IPS DF 4.7 (cell line): Measurements from ENCODE around the gene IFNGR1.
"Not testable (repeated sequence)": the region's sequence is repeated elsewhere in the genome, so short reads cannot be mapped to it uniquely, and the experiment has no call there.

Experiments
- DNase-seq: peaks from one replicate; pipeline ENCODE4 v3.0.0-alpha.2; 2013; ENCODE audit warnings: low spot score; ENCODE audit errors: extremely low read depth

The IFNGR1 gene

DNA sequence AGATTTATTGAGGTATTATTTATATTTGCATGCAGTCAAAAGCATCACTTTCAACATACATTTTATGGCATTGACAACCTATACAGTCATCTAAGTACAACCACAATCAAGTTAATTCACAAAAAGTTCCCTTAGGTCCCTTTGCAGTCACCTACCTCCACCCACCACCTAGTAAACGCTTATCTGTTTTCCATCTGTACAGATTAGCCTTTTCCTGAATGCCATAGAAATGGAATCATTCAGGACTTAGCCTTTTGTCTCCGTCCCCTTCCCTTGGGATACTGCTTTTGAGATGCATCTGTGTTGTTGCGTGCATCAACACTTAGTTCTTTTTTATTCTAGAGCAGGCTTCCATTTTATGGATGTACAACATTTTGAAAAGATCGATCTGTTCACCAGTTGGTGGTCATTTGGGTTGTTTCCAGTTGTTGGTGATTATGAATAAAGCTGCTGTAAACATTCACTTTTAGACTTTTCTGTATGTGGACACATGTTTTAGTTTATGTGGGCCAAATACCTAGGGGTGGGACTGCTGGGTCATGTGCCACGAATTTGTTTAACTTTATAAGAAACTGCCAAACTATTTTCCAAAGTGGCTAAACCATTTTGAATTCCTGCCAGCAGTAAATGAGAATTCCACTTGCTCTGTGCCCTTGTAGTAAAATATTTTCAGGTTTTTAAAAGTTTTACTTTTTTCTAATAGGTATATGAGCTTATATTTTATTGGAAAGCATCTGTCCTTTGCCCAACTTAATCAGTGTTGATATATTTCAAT is 17.6 kb upstream of the IFNGR1 start:
- DNase-seq = no peak

DNA sequence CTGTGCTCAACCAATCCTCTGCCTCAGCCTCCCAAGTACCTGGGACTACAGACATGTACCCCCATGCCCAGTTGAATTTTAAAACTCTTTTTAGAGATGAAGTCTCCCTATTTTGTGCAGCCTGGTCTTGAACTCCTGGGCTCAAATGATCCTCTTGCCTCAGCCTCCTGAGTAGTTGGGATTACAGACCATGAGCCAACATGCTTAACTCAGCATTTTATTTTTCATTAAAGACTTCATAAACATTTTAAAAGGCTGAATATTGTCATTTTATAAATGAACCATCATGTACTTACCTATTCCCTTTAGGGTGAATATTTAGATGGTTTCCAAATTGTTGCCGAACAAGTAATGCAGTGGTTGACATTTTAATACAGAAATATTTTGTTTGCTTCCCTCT is 16.5 kb upstream of the IFNGR1 start:
- DNase-seq = no peak

DNA sequence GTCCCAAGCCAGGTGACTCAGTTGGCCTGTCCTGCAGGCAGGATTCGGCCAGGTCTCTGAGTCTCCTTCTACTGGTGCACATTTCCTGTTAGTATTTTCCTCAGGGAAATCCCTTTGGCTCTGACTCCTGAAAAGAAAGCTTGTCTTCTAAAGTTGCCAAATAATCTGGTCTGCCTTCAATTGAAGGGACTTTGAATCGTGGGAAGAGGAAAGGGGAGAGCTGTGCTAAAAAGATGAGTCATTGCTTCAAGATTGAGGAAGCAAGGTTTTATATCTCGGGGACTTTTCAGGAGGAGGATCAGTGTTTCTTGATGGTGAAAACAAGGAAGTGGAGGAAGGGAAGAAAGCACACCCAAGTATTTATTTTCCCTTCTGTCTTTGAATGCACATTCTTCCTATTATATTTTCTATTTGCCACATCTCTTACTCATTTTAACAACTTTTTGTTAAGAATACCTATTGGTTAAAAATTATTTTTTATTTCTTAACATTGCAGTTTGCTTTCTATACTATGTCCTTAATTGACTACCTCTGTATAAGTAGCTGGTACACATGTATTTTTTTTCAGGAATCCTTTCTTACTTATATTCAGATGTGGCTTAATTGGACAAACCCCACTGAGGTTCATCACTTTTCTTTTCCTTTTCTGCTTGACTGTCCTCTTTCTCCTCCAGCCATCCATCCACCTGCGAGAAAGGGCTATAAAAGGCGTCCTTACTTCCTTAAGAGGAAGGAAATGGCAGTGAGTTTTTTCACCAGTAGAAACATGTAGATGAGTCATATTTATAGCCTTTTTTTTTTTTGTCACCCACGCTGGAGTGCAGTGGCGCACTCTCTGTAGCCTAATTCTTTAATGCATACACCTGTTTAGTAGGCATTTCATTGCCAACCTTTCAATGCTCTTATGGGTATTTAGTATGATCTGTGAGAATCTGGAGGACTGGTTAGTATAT is 15.0 kb upstream of the IFNGR1 start:
- no peak for DNase-seq

- no peak for DNase-seq
Measured at GRCh38 chr6:137231895-137232294, 12.7 kb upstream of the IFNGR1 start.

GRCh38 chr6:137230956-137231555 is 11.9 kb upstream of the IFNGR1 start:
- DNase-seq = no peak

GRCh38 chr6:137230547-137230946 is 11.4 kb upstream of the IFNGR1 start:
- no peak for DNase-seq

- no peak for DNase-seq
Measured at GRCh38 chr6:137229075-137229759, 10.0 kb upstream of the IFNGR1 start.

- no peak for DNase-seq
Measured at GRCh38 chr6:137227871-137228302, 8.7 kb upstream of the IFNGR1 start.

DNA sequence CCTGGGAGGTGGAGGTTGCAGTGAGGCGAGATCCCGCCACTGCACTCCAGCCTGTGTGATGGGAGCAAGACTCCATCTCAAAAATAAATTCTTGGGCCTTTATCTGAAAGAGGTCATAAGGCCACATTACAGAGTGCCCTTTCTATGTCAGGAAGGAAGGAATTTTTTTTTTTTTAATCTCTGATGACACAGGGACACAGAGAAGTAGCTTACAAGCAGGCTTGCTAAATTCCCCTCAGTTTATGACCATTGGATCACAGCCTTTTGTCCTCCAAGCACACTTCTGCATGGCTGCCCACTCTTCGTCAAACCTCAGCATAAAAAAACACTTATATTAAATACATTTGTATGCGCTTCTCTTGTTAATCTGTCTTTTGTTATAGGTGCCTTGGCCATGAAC is 7.5 kb upstream of the IFNGR1 start:
- no peak for DNase-seq

DNA sequence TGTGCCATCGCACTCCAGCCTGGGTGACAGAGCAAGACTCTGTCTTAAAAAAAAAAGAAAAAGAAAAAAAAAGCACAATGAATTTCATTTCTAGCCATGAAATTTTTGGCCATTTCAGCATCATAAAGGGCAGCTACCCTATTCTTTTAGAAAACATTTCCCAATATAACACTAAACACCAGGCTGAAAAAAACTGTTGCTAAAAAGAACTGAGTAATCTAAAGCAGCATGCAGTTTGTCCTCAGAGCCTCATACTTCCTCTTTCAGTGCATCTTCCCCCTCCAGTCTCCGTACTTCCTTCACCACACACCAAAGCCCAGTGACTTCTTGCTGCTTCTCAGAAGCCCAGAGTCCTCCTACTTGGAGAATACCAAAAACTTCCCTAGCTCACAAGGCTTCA is 5.6 kb upstream of the IFNGR1 start:
- DNase-seq = no peak

GRCh38 chr6:137223370-137224131 is 4.4 kb upstream of the IFNGR1 start:
- DNase-seq = no peak

GRCh38 chr6:137222381-137222780 is 3.2 kb upstream of the IFNGR1 start:
- DNase-seq = no peak

DNA sequence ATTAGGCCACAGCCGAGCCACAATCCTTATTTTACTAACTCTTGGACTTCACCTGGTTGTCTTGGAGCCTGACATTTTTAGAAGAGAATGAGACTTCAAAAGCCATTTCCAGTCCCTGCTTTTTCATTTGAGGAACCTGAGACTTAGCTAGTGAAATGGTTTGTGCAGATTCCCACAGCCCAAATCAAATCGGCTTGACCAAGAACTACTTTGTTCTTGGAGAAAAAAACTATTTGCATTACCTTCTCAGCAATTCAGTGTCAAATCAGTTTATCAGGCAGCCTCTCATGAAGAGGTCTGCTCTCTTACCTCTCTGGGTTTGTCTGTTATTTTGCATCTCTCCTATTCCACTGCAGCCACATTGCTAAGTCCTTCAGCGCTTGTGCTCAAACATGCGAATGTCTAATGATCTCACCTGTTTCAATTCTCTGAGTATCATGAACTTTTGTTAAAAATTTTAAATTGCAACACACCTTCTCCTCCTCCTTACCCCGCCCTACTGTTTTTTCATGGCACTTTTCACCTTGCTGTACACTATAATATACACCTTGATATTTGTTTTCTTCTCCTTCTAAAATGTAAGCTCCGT is 573 bp upstream of the IFNGR1 start:
- no peak for DNase-seq

- no peak for DNase-seq
Measured at GRCh38 chr6:137218473-137218916, 690 bp downstream of the IFNGR1 start.

DNA sequence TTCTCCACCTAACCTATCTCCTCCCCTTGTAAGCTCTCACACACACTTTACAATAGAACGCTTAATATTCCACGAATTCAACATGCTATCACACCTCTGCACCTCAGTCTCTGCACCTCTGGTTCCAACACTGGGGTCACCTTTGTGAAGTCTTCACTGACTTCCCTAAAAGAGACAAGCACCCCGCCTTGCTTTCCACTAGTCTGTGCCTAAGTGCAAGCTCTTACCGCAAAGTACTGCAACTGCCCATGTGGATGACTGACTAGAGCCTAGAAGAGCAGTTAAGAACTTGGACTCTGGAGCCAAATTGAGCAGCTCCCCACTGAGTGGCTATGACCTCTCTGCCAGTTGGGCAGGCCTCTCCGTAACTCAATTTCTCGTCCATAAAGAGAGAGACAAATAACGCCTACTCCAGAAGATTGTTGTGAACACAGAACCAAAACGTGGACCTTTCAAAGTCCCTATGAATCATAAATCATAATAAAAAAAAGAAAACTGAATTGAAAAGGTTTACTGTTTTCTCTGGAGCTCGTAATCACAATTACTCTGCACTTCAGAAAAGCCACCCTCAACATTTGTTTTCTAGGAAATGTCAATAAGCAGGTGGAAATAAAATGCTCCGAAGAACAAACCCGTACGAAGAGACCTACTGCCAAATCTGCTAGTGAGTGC is 1.2 kb downstream of the IFNGR1 start:
- DNase-seq = no peak

- no peak for DNase-seq
Measured at GRCh38 chr6:137216875-137217553, 2.2 kb downstream of the IFNGR1 start.

DNA sequence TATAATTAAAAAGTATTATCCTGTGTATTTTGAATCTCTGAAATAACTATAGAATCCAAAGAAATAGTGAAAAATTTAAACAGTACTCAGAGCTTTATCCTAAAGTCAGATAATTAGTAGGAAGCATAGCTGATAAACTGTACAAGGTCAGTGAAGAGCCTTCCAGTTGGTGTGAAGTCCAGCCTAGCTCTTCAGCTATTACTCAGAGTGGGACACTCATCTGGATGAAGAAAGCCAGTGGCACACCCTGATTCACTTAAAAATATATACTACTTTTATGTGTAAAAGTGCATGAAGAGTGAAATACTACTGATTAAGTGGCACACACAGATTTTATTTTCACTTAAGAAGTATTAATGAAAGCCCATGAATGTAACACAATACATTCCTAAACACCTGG is 3.1 kb downstream of the IFNGR1 start:
- DNase-seq = no peak

DNA sequence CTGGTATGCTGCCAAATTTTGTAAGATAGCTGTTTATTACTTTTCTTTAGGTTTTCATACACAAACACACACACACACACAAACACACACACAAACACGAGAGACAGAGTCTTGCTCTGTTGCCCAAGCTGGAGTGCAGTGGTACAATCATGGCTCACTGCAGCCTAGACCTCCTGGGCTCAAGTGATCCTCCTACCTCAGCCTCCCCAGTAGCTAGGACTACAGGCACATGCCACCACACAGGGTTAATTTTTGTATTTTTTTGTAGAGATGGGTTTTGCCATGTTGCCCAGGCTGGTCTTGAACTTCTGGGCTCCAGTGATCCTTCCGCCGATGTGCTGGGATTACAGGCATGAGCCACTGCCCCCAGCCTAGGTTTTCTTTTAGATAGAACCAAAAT is 3.6 kb downstream of the IFNGR1 start:
- DNase-seq = not testable (repeated sequence)

- DNase-seq = no peak
Measured at GRCh38 chr6:137214931-137215330, 4.3 kb downstream of the IFNGR1 start.
